HUDEP-2 (cell line): ENCODE results near the gene USP13.

Source experiments
- DNase-seq, 76 experiments: peaks; one replicate each; lab custom pipeline; 2025; ENCODE audit not compliant: unreplicated experiment in 76 of 76; lab: John Stamatoyannopoulos, UW

USP13 gene

GRCh38 chr3:179837374-179837773 lies 184.5 kb downstream of the USP13 start:
- DNase-seq: no peak
